Astrocyte of the cerebellum (primary cell): Measurements from ENCODE around the gene RTL5.

Experiments
- DNase-seq: peaks from one replicate; pipeline ENCODE4 v3.0.0-alpha.2; 2011; ENCODE audit warnings: low read depth
- H3K4me3 ChIP-seq: 2 replicates; pipeline ENCODE4 v1.5.1; 2011; ENCODE audit warnings: mild to moderate bottlenecking, low read depth, low read length, moderate library complexity
- in situ Hi-C: cut with HindIII; loops from 2 replicates; pipeline ENCODE4 v1.10.0; 2017; ENCODE audit warnings: low sequenced_read_pairs
- TF ChIP-seq, protein P1 (sequence below): IDR thresholded peaks from 2 replicates; pipeline ENCODE4 v1.5.1; 2012; ENCODE audit warnings: low read length, low read depth, moderate library complexity, mild to moderate bottlenecking; ENCODE audit errors: missing control alignments

RTL5 gene

DNA sequence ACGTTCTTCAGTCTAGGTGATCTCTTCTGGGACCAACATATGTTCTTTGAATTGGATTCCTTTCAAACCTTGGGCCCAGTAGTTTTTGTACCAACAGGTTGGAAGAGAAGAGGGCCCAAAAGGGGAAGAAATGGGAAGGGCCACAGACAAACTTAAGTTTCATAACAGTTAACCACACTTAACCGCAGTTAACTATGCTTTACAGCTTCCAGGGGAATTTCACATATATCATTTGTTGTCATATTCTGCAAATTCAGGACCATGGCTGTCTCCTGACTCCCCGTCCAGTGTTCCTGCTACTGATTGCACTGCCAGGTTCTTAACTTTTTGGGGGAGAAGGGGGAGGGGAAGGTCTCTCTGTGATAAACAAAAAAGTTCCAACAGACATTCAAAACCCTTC lies 34.6 kb downstream of the RTL5 start:
- in situ Hi-C loops: no loop called here
- no peak overlapping the region for H3K4me3 ChIP-seq
- TF ChIP-seq, protein P1, sequence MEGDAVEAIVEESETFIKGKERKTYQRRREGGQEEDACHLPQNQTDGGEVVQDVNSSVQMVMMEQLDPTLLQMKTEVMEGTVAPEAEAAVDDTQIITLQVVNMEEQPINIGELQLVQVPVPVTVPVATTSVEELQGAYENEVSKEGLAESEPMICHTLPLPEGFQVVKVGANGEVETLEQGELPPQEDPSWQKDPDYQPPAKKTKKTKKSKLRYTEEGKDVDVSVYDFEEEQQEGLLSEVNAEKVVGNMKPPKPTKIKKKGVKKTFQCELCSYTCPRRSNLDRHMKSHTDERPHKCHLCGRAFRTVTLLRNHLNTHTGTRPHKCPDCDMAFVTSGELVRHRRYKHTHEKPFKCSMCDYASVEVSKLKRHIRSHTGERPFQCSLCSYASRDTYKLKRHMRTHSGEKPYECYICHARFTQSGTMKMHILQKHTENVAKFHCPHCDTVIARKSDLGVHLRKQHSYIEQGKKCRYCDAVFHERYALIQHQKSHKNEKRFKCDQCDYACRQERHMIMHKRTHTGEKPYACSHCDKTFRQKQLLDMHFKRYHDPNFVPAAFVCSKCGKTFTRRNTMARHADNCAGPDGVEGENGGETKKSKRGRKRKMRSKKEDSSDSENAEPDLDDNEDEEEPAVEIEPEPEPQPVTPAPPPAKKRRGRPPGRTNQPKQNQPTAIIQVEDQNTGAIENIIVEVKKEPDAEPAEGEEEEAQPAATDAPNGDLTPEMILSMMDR: no peak
- DNase-seq: no peak

DNA sequence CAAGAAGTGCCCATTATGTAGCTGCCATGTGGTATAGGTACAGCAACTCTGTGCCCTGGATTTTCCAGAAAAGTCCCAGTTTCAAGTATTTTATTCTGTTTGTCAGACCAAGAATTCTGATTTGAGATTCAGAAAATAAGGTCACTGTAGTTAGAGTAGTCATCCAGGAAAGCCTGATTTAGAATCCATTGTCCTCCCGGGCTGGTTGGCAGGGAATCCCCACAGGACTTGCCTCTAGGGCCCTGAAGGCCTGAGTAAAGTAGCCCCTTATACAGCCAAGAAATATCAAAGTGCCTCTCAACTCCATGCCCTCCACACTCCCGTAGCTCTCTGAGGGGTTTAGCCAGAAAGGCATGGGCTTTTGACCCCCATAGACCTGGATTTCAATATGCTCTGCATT lies 36.3 kb downstream of the RTL5 start:
- DNase-seq: no peak
- in situ Hi-C loops: no loop called here
- H3K4me3 ChIP-seq: no peak overlapping the region
- TF ChIP-seq, protein P1: no peak

DNA sequence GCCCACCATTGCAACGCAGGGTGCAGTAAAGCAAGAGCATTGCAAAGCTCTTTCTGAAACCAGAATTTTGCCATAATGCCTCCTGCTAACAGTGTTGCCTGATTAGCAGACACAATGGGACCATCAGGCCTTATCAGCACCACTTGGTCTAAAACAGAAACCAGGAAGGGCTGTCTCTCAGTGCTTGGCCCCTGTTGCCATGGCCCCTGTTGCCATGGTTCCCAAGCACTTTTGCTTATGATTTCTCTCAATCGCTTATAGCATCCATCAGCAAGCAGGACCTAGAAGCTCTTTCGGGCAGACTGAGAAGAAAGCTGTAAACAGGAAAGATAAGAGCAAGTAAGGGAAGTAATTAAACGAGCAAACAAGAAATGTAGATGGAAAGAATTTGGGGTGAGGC lies 36.8 kb downstream of the RTL5 start:
- DNase-seq: no peak
- TF ChIP-seq, protein P1: no peak
- no peak overlapping the region for H3K4me3 ChIP-seq
- in situ Hi-C loops: no loop called here

DNA sequence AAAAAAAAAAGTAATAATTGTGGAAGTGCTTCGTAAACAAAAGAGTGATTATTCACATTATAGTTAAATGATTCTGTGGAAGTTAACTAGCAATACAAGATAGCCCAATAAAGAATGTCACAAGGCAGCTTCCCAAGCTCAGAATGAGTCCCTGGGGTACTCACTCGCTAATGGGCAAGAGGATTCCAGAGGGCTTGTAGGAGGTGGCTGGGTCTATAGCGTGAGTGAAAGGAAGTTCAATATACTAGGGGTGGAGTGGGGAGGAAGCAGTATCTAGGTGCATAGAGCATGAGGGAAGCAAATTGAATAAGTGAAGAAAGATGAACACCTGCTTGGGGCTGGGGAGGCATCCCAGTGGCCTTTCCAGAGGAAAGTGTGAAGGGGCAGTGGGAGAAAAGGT lies 42.5 kb downstream of the RTL5 start:
- DNase-seq: no peak
- in situ Hi-C loops: no loop called here
- TF ChIP-seq, protein P1: no peak
- no peak overlapping the region for H3K4me3 ChIP-seq

DNA sequence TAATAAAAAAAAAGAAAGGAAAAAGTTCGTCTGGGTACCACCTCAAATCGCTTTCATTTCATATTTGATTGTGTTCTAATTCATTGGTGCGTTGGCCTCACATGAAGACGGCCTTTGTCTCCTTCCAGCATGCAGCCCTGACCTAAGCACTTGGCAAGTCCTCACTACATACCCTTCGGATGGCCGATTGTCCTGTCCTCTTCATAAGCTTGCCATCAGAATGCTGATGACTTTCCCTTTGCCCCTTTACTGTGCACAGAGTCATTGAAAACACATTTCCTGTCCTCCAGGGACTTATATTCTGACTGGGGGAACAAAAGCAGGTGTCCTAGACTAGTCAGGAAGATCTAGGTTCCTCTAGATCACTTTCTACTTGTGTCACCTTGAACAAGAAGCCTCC lies 43.0 kb downstream of the RTL5 start:
- DNase-seq: no peak
- in situ Hi-C loops: no loop called here
- TF ChIP-seq, protein P1: no peak
- H3K4me3 ChIP-seq: no peak overlapping the region

DNA sequence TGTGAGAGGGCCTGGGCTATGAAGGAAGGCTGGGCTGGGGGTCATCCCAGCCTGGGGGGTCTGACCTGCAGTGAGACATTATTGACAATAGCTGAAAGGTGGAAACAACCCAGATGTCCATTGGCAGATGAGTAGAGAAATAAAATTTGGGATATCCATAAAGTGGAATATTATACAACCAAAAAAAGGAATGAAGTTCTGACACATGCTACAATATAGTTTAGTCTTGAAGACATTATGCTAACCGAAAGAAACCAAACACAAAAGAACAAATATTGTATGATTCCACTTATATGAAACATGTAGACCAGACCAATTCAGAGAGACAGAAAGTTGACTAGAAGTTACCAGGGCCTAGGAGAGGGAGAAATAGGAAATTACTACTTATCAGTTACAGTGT lies 44.7 kb downstream of the RTL5 start:
- in situ Hi-C loops: no loop called here
- TF ChIP-seq, protein P1: no peak
- no peak for DNase-seq
- H3K4me3 ChIP-seq: no peak overlapping the region

DNA sequence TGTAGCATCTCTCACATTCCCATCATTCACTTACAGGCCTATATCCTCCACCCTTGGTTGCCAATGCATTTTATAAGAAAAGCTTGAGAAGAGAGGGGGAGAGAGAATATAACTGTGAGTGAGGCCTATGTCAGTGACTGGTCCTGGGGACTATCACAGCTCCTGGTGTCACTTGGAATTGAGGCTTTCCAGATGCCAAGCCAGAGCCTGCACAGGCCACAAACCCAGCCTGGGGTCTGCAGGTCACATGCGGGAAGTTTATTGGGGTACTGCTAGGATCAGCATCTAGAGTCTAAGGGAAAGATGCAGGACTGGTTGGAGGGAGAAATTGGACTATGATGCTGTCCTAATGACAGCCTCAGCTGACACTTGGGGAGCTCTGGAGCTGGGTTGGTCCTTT lies 47.6 kb downstream of the RTL5 start:
- H3K4me3 ChIP-seq: no peak overlapping the region
- TF ChIP-seq, protein P1: no peak
- DNase-seq: no peak
- in situ Hi-C loops: no loop called here
